GM20000 (cell line): ENCODE data around the gene LMNA.

Experiments used
- DNase-seq: peaks from one replicate; pipeline ENCODE4 v3.0.0; 2012; ENCODE audit warnings: low spot score
- TF ChIP-seq, protein P1 (sequence below): IDR thresholded peaks from 2 replicates; pipeline ENCODE4 v1.5.1; 2012; ENCODE audit warnings: mild to moderate bottlenecking, control low read depth; ENCODE audit errors: extremely low read depth, missing control alignments

LMNA gene

DNA sequence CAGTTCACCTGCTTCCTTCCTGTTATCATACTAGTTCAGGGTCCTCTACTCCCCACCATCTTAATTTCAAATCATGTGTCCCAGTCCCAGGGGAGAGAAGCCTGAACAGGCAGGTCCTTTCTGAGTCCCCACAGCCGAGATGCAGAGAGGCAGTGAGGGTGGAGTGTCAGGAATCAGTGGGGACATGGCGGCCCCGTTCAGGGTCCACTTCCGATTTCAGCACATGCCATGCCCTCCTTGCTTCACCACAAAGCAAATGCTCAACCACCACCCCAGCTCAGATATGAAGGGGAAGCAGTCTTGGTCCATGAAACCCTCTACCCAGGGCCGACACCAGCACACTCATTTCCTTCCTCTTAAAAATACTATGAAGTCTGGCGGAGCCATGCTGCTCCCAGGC lies 33.7 kb downstream of the LMNA start:
- TF ChIP-seq, protein P1, sequence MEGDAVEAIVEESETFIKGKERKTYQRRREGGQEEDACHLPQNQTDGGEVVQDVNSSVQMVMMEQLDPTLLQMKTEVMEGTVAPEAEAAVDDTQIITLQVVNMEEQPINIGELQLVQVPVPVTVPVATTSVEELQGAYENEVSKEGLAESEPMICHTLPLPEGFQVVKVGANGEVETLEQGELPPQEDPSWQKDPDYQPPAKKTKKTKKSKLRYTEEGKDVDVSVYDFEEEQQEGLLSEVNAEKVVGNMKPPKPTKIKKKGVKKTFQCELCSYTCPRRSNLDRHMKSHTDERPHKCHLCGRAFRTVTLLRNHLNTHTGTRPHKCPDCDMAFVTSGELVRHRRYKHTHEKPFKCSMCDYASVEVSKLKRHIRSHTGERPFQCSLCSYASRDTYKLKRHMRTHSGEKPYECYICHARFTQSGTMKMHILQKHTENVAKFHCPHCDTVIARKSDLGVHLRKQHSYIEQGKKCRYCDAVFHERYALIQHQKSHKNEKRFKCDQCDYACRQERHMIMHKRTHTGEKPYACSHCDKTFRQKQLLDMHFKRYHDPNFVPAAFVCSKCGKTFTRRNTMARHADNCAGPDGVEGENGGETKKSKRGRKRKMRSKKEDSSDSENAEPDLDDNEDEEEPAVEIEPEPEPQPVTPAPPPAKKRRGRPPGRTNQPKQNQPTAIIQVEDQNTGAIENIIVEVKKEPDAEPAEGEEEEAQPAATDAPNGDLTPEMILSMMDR: no peak
- no peak for DNase-seq

DNA sequence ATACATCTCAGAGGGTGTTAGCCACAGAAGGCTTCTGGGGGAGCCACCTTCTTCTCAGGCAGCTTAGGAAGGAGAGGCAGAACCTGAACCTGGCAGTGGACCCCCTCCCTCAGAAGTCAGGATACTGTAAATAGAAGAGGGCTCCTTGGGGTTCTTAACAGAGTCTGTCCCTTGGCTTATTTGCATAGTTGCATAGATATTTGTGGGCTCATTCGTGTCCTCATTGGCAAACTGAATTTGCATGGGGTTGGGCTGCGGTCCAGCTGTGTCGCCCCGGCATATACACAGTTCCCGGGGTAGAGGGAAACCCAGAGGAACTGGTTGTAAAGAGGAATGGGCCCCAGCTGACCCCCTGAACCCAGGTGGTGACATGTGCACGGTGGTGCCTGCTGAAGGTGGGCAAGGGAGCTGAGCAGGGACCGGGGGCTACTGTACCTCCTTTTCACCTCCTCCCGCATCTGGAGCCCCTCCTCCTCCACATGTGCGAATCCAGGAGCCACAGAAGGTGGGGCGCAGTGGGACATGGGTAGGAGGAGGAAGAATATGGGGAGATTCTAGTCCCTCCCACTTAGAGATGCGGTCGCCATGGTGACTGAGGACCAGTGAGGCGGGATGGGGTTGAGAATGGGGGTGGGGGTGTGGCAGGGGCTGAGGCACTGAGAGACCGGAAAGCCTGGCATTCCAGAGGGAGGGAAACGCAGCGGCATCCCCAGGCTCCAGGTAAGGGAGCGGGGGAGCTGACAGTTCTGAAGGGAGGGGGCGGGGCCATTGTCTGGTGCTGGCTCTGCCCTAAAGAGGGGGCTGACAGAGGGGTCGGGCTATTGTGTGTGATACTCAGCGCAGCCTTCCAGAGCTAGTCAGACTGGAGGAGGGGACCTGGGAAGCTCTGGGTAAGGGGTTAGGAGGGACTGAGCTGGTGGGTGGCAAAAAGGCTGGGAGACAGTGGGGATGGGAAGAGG lies 35.1 kb downstream of the LMNA start:
- peak; percentile 73 for DNase-seq
- TF ChIP-seq, protein P1: no peak

DNA sequence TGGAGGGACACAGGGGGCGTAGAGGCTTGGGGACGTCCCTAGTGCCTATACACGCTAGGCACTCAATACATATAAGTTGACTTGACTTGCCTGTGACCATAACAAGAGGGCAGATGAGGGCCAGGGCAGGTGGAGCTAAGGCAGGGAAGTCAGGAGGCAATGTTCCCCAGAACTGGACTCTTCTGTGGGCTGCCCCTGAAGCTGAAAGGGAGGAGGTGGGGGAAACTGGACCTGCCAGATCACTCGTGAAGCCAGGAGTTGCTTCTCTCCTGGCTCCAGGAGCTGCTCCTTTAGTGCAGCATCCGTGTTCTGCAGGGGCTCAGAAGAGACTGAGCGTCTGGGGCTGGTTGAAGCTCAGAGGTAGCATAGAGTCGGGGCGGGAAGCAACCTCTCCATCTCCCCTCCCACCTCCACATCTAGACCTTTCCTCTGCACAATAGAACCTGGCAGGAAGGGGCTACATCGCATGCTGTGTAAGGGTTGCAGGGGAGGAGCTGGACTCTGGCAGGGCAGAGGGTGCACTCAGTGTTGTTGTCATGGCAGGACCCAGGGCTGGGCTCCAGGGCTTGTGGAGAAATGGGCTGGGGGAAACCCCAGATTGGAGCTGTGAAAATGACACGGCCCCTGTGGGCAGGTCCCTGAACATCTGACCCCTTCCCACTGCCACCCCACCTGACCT lies 36.0 kb downstream of the LMNA start:
- no peak for DNase-seq
- TF ChIP-seq, protein P1: no peak

DNA sequence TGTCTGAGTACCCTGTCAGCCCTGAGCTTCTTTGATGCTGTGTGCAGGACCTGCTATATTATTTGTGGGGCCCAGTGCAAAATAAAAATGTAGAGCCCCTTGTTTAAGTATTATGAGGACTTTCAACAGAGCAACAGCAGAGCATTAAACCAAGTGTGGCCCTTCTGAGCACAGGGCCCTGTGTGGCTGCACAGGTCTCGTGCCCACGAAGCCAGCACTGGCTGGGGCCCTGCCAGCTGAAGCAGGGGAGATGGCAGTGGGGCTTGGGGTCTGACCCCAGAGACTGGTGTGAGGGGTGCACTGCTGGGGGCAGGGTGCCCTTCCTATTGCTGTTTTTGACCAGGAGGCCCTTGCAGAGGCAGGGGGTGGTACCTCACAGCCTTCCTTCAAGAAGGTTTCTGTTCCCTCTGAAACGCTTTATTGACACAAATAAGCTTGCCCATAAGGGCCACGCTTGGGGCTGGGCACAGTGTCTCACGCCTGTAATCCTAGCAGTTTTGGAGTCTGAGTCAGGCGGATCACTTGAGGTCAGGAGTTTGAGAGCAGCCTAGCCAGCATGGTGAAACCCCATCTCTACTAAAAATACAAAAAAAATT lies 36.7 kb downstream of the LMNA start:
- TF ChIP-seq, protein P1: no peak
- no peak for DNase-seq

DNA sequence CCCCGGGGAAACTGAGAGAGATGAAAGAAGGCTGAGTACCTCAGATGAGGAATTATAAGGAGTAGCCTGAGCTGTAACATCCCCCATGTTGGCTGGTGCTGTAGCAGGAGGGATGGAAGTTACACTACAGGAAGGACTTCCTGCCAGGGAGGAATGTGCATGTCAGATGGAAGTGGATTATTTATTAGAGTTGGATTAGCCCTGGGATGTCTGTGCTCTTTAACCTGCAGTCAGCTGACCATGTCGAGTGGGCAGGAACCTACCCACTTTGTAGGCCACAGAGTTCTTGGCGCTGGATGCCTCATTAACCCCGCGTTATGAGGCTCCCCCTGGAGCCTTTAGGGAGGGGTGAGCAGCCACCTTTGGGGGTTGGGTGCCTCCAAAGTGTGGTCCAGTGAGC lies 38.1 kb downstream of the LMNA start:
- DNase-seq: no peak

DNA sequence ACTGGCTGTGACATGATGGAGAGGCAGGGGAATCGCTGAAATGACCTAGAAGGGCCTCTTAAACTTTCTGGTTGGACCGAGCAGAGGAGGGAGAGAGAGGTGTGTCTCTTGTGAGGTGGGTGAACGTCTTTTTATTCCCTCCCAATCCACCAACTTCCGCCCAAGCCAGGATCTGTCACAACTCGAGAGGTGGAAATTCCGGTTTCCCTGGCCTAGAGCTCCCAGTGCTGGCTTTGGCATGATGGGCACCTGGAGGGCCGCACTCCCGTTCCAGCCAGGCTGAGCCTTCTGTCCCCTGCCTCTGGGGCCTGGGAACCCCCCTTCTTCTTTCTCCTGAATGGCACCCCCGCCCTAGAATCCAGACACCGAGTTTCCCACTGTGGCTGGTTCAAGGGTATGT lies 38.9 kb downstream of the LMNA start, which contains the start of gene SEMA4A:
Gene SEMA4A (plus strand): TSS at position 224 of the 400 bp plus-strand sequence. CDS start 994 bp downstream, outside the sequence.
- TF ChIP-seq, protein P1: no peak
- DNase-seq: no peak

More for the DNA sequence above, 38.1 kb downstream of the LMNA start:
- TF ChIP-seq, protein P1: no peak
